HepG2 (cell line): ENCODE measurements around the gene PLA2G2E. TPM values are rescaled to one million over a fixed set of nuclear protein-coding genes. Genes with fewer than 3 reads are reported as not detected.

Source experiments
- ATAC-seq: fragments of 200-7000 bp; cut with Tn5 transposase; 3 replicates; pipeline ENCODE4 v1.9.1; 2020; ENCODE audit warnings: mild to moderate bottlenecking, moderate library complexity
- BruUV-seq: library from RNA; stranded (reverse); fragments of 400-500 nt; replicated peaks from 2 replicates; lab custom pipeline; 2021; lab: Mats Ljungman, UMichigan
- CTCF ChIA-PET: fragments of 300-600 bp; formaldehyde crosslinking; extraction: SDS; loops from one replicate; lab custom pipeline; 2021; ENCODE audit warnings: low total read pairs, inconsistent platforms, low intra/inter-chr PET ratio; lab: Yijun Ruan, JAX
- POLR2A ChIA-PET: fragments of 350-600 bp; sonication (Branson Sonifier 250); formaldehyde crosslinking; loops from one replicate; lab custom pipeline; 2020; ENCODE audit warnings: antibody characterized with exemption, inconsistent platforms; lab: Yijun Ruan, JAX
- DNase-seq: peaks from one replicate; pipeline ENCODE4 v3.0.0-alpha.2; 2015; ENCODE audit warnings: low spot score
- FAIRE-seq: peaks from 3 replicates; lab custom pipeline; 2011; peaks lifted over from hg19 to GRCh38; lab: Jason Lieb, UNC
- H2AFZ ChIP-seq: one replicate; pipeline ENCODE4 v1.6.1; 2011; ENCODE audit warnings: low read length, inconsistent platforms
- H3K27ac ChIP-seq: fragments of 300-600 bp; 3 replicates; pipeline ENCODE4 v1.8.0; 2011; ENCODE audit warnings: mixed run types, mild to moderate bottlenecking, mixed read lengths, low read length, inconsistent platforms; ENCODE audit not compliant: insufficient read depth; ENCODE audit errors: extremely low read length
- H3K27me3 ChIP-seq, 2 experiments: fragments of 200-600 bp in 1 of 2; 2 replicates in 1 of 2; 3 replicates in 1 of 2; pipeline versions ENCODE4 v1.6.0 to v1.8.0; 2011; ENCODE audit warnings: low read length in 2 of 2, mild to moderate bottlenecking in 2 of 2, moderate library complexity in 2 of 2, inconsistent platforms in 1 of 2; ENCODE audit not compliant: insufficient read depth in 2 of 2, control insufficient read depth in 1 of 2
- H3K36me3 ChIP-seq, 2 experiments: fragments of 200-600 bp in 1 of 2; replicated peaks in 1 of 2; 2 replicates in 1 of 2; 3 replicates in 1 of 2; pipeline versions ENCODE4 v1.5.1 to v1.8.0; 2011; ENCODE audit warnings: low read length in 2 of 2, inconsistent platforms in 1 of 2; ENCODE audit not compliant: insufficient read depth in 2 of 2, control insufficient read depth in 1 of 2
- H3K4me1 ChIP-seq: 2 replicates; pipeline ENCODE4 v1.5.1; 2012; ENCODE audit warnings: low read length, inconsistent platforms; ENCODE audit not compliant: insufficient read depth
- H3K4me2 ChIP-seq: 2 replicates; pipeline ENCODE4 v1.6.0; 2011; ENCODE audit warnings: low read depth, low read length, inconsistent platforms
- H3K4me3 ChIP-seq, 3 experiments: fragments of 200-600 bp in 1 of 3; sonication (generic), shearing (Covaris generic) in 1 of 3; replicated peaks in 1 of 3; 2 replicates each; pipeline ENCODE4 v1.5.1; 2011 to 2016; ENCODE audit warnings: low read length in 3 of 3, inconsistent platforms in 2 of 3, low read depth in 2 of 3, mild to moderate bottlenecking in 2 of 3, control low read depth in 1 of 3, mixed read lengths in 1 of 3; ENCODE audit not compliant: insufficient read depth in 1 of 3
- H3K79me2 ChIP-seq: one replicate; pipeline ENCODE4 v1.6.1; 2011; ENCODE audit warnings: low read length, inconsistent platforms; ENCODE audit not compliant: insufficient read depth
- H3K9ac ChIP-seq: 2 replicates; pipeline ENCODE4 v1.6.0; 2011; ENCODE audit warnings: mild to moderate bottlenecking, low read depth, low read length, inconsistent platforms; ENCODE audit not compliant: insufficient read depth
- H3K9me3 ChIP-seq: 2 replicates; pipeline ENCODE4 v1.5.1; 2012; ENCODE audit warnings: mild to moderate bottlenecking, low read length
- H4K20me1 ChIP-seq: 2 replicates; pipeline ENCODE4 v1.6.0; 2011; ENCODE audit warnings: inconsistent platforms, mild to moderate bottlenecking, low read length, moderate library complexity; ENCODE audit not compliant: insufficient read depth
- GLMP ChIP-seq: sonication (generic); formaldehyde crosslinking; IDR thresholded peaks from 2 replicates; pipeline ENCODE4 v1.9.0; 2021; ENCODE audit warnings: missing genetic modification reagents, mild to moderate bottlenecking, borderline replicate concordance
- ISX ChIP-seq: sonication (generic); formaldehyde crosslinking; conservative IDR thresholded peaks from 2 replicates; pipeline ENCODE4 v1.5.0; 2020; ENCODE audit warnings: missing genetic modification reagents
- KAT7 ChIP-seq: IDR thresholded peaks from 2 replicates; pipeline ENCODE4 v1.6.1; 2018; ENCODE audit warnings: borderline replicate concordance, missing compliant biosample characterization
- KDM1A ChIP-seq: IDR thresholded peaks from 2 replicates; pipeline ENCODE4 v1.6.1; 2016; ENCODE audit warnings: missing compliant biosample characterization
- NBN ChIP-seq: fragments of 450-650 bp; conservative IDR thresholded peaks from 2 replicates; pipeline ENCODE4 v1.6.1; 2017
- RBM22 ChIP-seq: fragments of 200-400 bp; formaldehyde crosslinking; optimal IDR thresholded peaks from 2 replicates; pipeline ENCODE3; 2017; ENCODE audit warnings: mild to moderate bottlenecking, low read length, moderate library complexity
- RCOR2 ChIP-seq: IDR thresholded peaks from 2 replicates; pipeline ENCODE4 v1.6.1; 2016; ENCODE audit warnings: missing biosample characterization, missing genetic modification reagents
- REXO4 ChIP-seq: sonication (generic); formaldehyde crosslinking; IDR thresholded peaks from 2 replicates; pipeline ENCODE4 v1.8.0; 2022; ENCODE audit warnings: missing genetic modification reagents, mild to moderate bottlenecking, borderline replicate concordance
- RNF219 ChIP-seq: sonication (generic); formaldehyde crosslinking; IDR thresholded peaks from 2 replicates; pipeline ENCODE4 v1.5.0; 2020; ENCODE audit warnings: mild to moderate bottlenecking, missing genetic modification reagents
- TFDP2 ChIP-seq: sonication (generic); formaldehyde crosslinking; IDR thresholded peaks from 2 replicates; pipeline ENCODE4 v1.4.0; 2020; ENCODE audit warnings: missing genetic modification reagents
- ZNF20 ChIP-seq: sonication (generic); formaldehyde crosslinking; IDR thresholded peaks from 2 replicates; pipeline ENCODE4 v1.4.0; 2020; ENCODE audit warnings: mild to moderate bottlenecking, moderate library complexity, missing genetic modification reagents
- ZNF30 ChIP-seq: sonication (generic); formaldehyde crosslinking; IDR thresholded peaks from 2 replicates; pipeline ENCODE4 v1.5.0; 2020; ENCODE audit warnings: mild to moderate bottlenecking, missing genetic modification reagents
- ZNF432 ChIP-seq: sonication (generic); formaldehyde crosslinking; IDR thresholded peaks from 2 replicates; pipeline ENCODE4 v1.5.0; 2020; ENCODE audit warnings: missing genetic modification reagents, mild to moderate bottlenecking, borderline replicate concordance
- ZNF7 ChIP-seq: IDR thresholded peaks from 2 replicates; pipeline ENCODE4 v1.6.1; 2016; ENCODE audit warnings: missing biosample characterization, missing genetic modification reagents
- ZNF720 ChIP-seq: sonication (generic); formaldehyde crosslinking; IDR thresholded peaks from 2 replicates; pipeline ENCODE4 v1.4.0; 2020; ENCODE audit warnings: missing genetic modification reagents
- WGBS: methylation state at CpG from one replicate; pipeline ENCODE4 v1.1.6; 2017; ENCODE audit warnings: low lambda C conversion rate; 5-methylcytosine and 5-hydroxymethylcytosine counted together
- in situ Hi-C: cut with HindIII; loops from 2 replicates; pipeline ENCODE4 v1.10.0; 2017; ENCODE audit warnings: low pct_unique_long_range_greater_than_20kb; ENCODE audit not compliant: extremely low pct_ligation_motif_present
- intact Hi-C: fragments of 100-400 bp; cut with micrococcal nuclease; formaldehyde crosslinking; loops from one replicate; pipeline ENCODE4 v1.10.0; 2022; ENCODE audit not compliant: unreplicated experiment
- polyA plus RNA-seq, 8 experiments: library from polyadenylated mRNA; depleted of rRNA in 3 of 8; stranded (reverse) in 7 of 8; unstranded in 1 of 8; fragments of >200 nt; fragmentation: Illumina TruSeq in 4 of 8; extraction: Trizol in 4 of 8; gene quantifications; 2 replicates each; pipeline versions ENCODE4 v1.2.1 to v1.2.3, GENCODE V29; 2011 to 2016; ENCODE audit warnings: low read depth in 4 of 8, missing spikeins in 1 of 8, mixed read lengths in 1 of 8; ENCODE audit not compliant: insufficient read depth in 1 of 8
- total RNA-seq, 5 experiments: library from RNA; depleted of rRNA; stranded (reverse); fragments of >200 nt; fragmentation: Illumina TruSeq; extraction: Trizol; gene quantifications; 2 replicates each; pipeline ENCODE4 v1.2.3, GENCODE V29; 2016; ENCODE audit warnings: low read depth in 1 of 5

Gene PLA2G2E
- total and polyA plus RNA-seq, 2 of the 13 experiments (the other 11 are each of a cell fraction or from before 2014, with no cell fraction given), result not detected

- intact Hi-C loops, result loop anchor here (10.0 kb wide), 1 partner anchor 73 kb away; the partner anchor contains the start of gene RNF186
- WGBS, result 100% methylated on average over 1 of the region's 1 CpG
Measured at GRCh38 chr1:19888112-19888511, 35.3 kb downstream of the PLA2G2E start.

More at GRCh38 chr1:19888112-19888511, 35.3 kb downstream of the PLA2G2E start:
- ChIA-PET CTCF (no interaction called here), POLR2A (no interaction called here)
- Histone ChIP-seq H3K4me1 (peaks cover 61% of the 10 kb centered on the region), H3K27ac (no peak overlapping the region), H3K4me3 (no peak overlapping the region), H3K36me3 (peaks cover 14 to 32% of the 10 kb centered on the region in 2 experiments), H3K9ac (no peak overlapping the region), H4K20me1 (peaks cover 5% of the 10 kb centered on the region; the same call in 1 of the 2 replicates), H3K9me3 (no peaks in the 10 kb centered on the region), H3K79me2 (peaks cover 73% of the 10 kb centered on the region), H3K27me3 (no peaks in the 10 kb centered on the region; a peak in 1 of 5 replicates), H3K4me2 (peak overlapping the region; percentile 23; the same call in 1 of the 2 replicates), H2AFZ (no peak overlapping the region)
- in situ Hi-C loops, result no loop called here
- ATAC-seq (no peak), DNase-seq (no peak), FAIRE-seq (no peak)
- no TSS peak for BruUV-seq
- TF ChIP-seq RNF219 (CRISPR knock-in tag) (no peak), ZNF20 (CRISPR knock-in tag) (no peak), ZNF7 (CRISPR knock-in tag) (no peak), RCOR2 (CRISPR knock-in tag) (no peak), RBM22 (no peak), NBN (no peak), ZNF432 (CRISPR knock-in tag) (no peak), KAT7 (CRISPR knock-in tag) (no peak), REXO4 (CRISPR knock-in tag) (no peak), ZNF720 (CRISPR knock-in tag) (no peak), TFDP2 (no peak), KDM1A (no peak), GLMP (CRISPR knock-in tag) (no peak), ZNF30 (CRISPR knock-in tag) (no peak), ISX (CRISPR knock-in tag) (no peak)
